HEK293 (cell line): ENCODE results near the gene ANP32B.
"Not testable (repeated sequence)": the region's sequence is repeated elsewhere in the genome, so short reads cannot be mapped to it uniquely, and the experiment has no call there.

Experiments
- CTCF ChIA-PET: fragments of 350-600 bp; formaldehyde crosslinking; extraction: SDS; loops from one replicate; lab custom pipeline; 2021; ENCODE audit warnings: antibody characterized with exemption; lab: Yijun Ruan, JAX
- POLR2A ChIA-PET: fragments of 300-600 bp; formaldehyde crosslinking; extraction: SDS; loops from one replicate; lab custom pipeline; 2020; ENCODE audit warnings: antibody characterized with exemption, inconsistent platforms; lab: Yijun Ruan, JAX
- H3K27ac ChIP-seq: fragments of 200-500 bp; sonication (Bioruptor generic); 2 replicates; pipeline ENCODE4 v1.5.1; 2014; ENCODE audit warnings: low read depth, low read length, control low read depth, inconsistent platforms; ENCODE audit errors: extremely low read depth
- H3K36me3 ChIP-seq, 2 experiments: fragments of 200-500 bp in 1 of 2; sonication (Bioruptor generic) in 1 of 2; 1 replicate in 1 of 2; 2 replicates in 1 of 2; pipeline ENCODE4 v1.5.1; 2014 to 2017; ENCODE audit warnings: inconsistent platforms in 2 of 2, low read length in 2 of 2; ENCODE audit not compliant: control insufficient read depth in 2 of 2, insufficient read depth in 1 of 2
- H3K4me1 ChIP-seq: fragments of 200-500 bp; sonication (Bioruptor generic); 2 replicates; pipeline ENCODE4 v1.5.1; 2014; ENCODE audit warnings: mild to moderate bottlenecking, low read length, inconsistent platforms; ENCODE audit not compliant: control insufficient read depth, insufficient read depth
- H3K4me3 ChIP-seq: 2 replicates; pipeline ENCODE4 v1.5.1; 2011; ENCODE audit warnings: low read depth, mild to moderate bottlenecking, control low read depth, low read length, moderate library complexity
- H3K9me3 ChIP-seq: fragments of 200-500 bp; sonication (Bioruptor generic); 2 replicates; pipeline ENCODE4 v1.5.1; 2014; ENCODE audit warnings: low read depth, low read length, inconsistent platforms; ENCODE audit not compliant: control insufficient read depth, insufficient read depth
- KLF16 ChIP-seq: fragments of 450-650 bp; formaldehyde crosslinking; IDR thresholded peaks from 2 replicates; pipeline ENCODE4 v1.5.1; 2017; ENCODE audit warnings: missing biosample characterization, missing genetic modification characterization
- OVOL3 ChIP-seq: fragments of 450-650 bp; formaldehyde crosslinking; IDR thresholded peaks from 2 replicates; pipeline ENCODE4 v1.5.1; 2016; ENCODE audit warnings: missing biosample characterization, missing genetic modification characterization
- REST ChIP-seq: fragments of 450-650 bp; formaldehyde crosslinking; IDR thresholded peaks from 2 replicates; pipeline ENCODE4 v1.5.1; 2016; ENCODE audit warnings: missing biosample characterization, missing genetic modification characterization
- SP3 ChIP-seq: fragments of 450-650 bp; formaldehyde crosslinking; IDR thresholded peaks from 2 replicates; pipeline ENCODE4 v1.5.1; 2016; ENCODE audit warnings: missing biosample characterization, missing genetic modification characterization
- ZBTB10 ChIP-seq: fragments of 450-650 bp; formaldehyde crosslinking; IDR thresholded peaks from 2 replicates; pipeline ENCODE4 v1.5.1; 2016; ENCODE audit warnings: missing biosample characterization, missing genetic modification characterization
- ZBTB26 ChIP-seq: fragments of 450-650 bp; formaldehyde crosslinking; optimal IDR thresholded peaks from 2 replicates; pipeline ENCODE3; 2016; ENCODE audit warnings: missing biosample characterization, mild to moderate bottlenecking, missing genetic modification characterization
- ZBTB48 ChIP-seq: fragments of 450-650 bp; formaldehyde crosslinking; IDR thresholded peaks from 2 replicates; pipeline ENCODE4 v1.5.1; 2016; ENCODE audit warnings: missing biosample characterization, missing genetic modification characterization
- ZFP3 ChIP-seq: fragments of 450-650 bp; formaldehyde crosslinking; IDR thresholded peaks from 2 replicates; pipeline ENCODE4 v1.5.1; 2016; ENCODE audit warnings: low read depth, missing biosample characterization, missing genetic modification characterization
- ZFP69B ChIP-seq: fragments of 450-650 bp; formaldehyde crosslinking; IDR thresholded peaks from 2 replicates; pipeline ENCODE4 v1.5.1; 2016; ENCODE audit warnings: missing biosample characterization, missing genetic modification characterization
- ZNF223 ChIP-seq: fragments of 450-650 bp; formaldehyde crosslinking; IDR thresholded peaks from 2 replicates; pipeline ENCODE4 v1.5.1; 2016; ENCODE audit warnings: missing biosample characterization, missing genetic modification characterization
- ZNF24 ChIP-seq: fragments of 450-650 bp; formaldehyde crosslinking; IDR thresholded peaks from 2 replicates; pipeline ENCODE4 v1.5.1; 2016; ENCODE audit warnings: missing biosample characterization, missing genetic modification characterization
- ZNF311 ChIP-seq: fragments of 450-650 bp; formaldehyde crosslinking; IDR thresholded peaks from 2 replicates; pipeline ENCODE4 v1.5.1; 2017; ENCODE audit warnings: missing biosample characterization, missing genetic modification characterization, borderline replicate concordance
- ZNF473 ChIP-seq: fragments of 450-650 bp; formaldehyde crosslinking; IDR thresholded peaks from 2 replicates; pipeline ENCODE4 v1.5.1; 2017; ENCODE audit warnings: missing biosample characterization, missing genetic modification characterization
- ZNF558 ChIP-seq: fragments of 450-650 bp; formaldehyde crosslinking; IDR thresholded peaks from 2 replicates; pipeline ENCODE4 v1.5.1; 2016; ENCODE audit warnings: missing biosample characterization, missing genetic modification characterization
- ZNF639 ChIP-seq: fragments of 450-650 bp; formaldehyde crosslinking; IDR thresholded peaks from 2 replicates; pipeline ENCODE4 v1.5.1; 2016; ENCODE audit warnings: missing biosample characterization, missing genetic modification characterization
- ZNF768 ChIP-seq: fragments of 450-650 bp; formaldehyde crosslinking; IDR thresholded peaks from 2 replicates; pipeline ENCODE4 v1.5.1; 2018; ENCODE audit warnings: missing biosample characterization, mild to moderate bottlenecking, missing genetic modification characterization

ANP32B gene

DNA sequence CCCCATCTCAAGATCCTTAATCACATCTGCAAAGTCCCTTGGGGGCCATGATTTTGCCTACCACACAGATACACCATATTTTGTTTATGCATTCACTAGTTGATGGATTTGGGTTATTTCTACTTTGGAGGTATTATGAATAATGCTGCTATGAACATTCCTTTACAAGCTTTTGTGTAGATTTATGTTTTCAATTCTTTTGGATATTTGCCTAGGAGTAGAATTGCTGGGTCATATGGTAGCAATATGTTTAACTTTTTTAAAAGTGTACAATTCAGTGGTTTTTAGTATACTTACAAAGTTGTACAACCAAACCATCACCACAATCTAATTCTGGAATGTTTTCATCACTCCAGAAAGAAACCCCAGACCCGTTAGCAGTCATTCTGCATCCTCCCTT lies 7.8 kb upstream of the ANP32B start:
- TF ChIP-seq ZBTB10 (tag by site-specific recombination): no peak
- TF ChIP-seq ZNF558 (tag by site-specific recombination): no peak
- TF ChIP-seq ZBTB48: no peak
- no peak for TF ChIP-seq ZFP69B (tag by site-specific recombination)
- no peak for TF ChIP-seq ZFP3 (tag by site-specific recombination)
- no peak for TF ChIP-seq KLF16 (tag by site-specific recombination)
- no peak for TF ChIP-seq ZNF223 (tag by site-specific recombination)
- no peak for TF ChIP-seq REST (tag by site-specific recombination)
- no peak for TF ChIP-seq OVOL3 (tag by site-specific recombination)
- no peak for TF ChIP-seq ZNF473
- no peak for TF ChIP-seq ZNF768
- TF ChIP-seq ZBTB26 (tag by site-specific recombination): no peak
- no peak for TF ChIP-seq ZNF639
- TF ChIP-seq ZNF24 (tag by site-specific recombination): no peak
- TF ChIP-seq ZNF311: no peak
- no peak for TF ChIP-seq SP3 (tag by site-specific recombination)
- Histone ChIP-seq H3K4me1 (no peaks in the 10 kb centered on the region), H3K27ac (no peak overlapping the region), H3K9me3 (no peaks in the 10 kb centered on the region), H3K36me3 (no peaks in the 10 kb centered on the region), H3K4me3 (no peak overlapping the region)
- CTCF ChIA-PET: no interaction called here
- POLR2A ChIA-PET: no interaction called here

GRCh38 chr9:97976633-97977032 lies 6.5 kb upstream of the ANP32B start:
- CTCF ChIA-PET, POLR2A ChIA-PET, H3K4me1 ChIP-seq, H3K27ac ChIP-seq, H3K36me3 ChIP-seq, H3K9me3 ChIP-seq, H3K4me3 ChIP-seq: not testable (repeated sequence)
